ENCODE measurements around the gene CD44. TPM values are rescaled to one million over a fixed set of nuclear protein-coding genes. Genes with fewer than 3 reads are reported as not detected.

Gene CD44
- total RNA-seq, 4 donors from 2014 or later, result 135 to 636 (median 397) TPM

DNA sequence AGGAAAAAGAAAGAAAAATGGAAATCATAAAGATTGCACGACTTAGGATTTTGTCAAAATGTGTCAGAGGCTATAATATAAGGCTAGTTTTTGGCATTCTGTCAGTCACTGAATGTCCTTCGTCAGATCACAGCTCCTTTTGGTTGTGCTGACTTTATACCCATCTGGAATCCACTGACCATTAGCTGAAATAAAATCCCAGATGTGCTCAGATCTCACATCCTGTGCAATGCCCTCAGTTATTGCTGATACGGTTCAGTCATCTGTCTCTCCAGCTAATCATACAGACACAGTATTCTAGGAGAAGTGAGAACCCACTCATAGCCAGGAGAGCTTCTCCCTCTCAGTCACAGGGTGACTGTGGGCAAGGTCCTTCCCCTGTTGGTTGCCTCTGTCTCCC, 11.5 kb downstream of the CD44 start:
- no peak for DNase-seq
- TF ChIP-seq CTCF (IDR thresholded peaks at IDR 0.05) (no peak), POLR2A (IDR thresholded peaks at IDR 0.05) (no peak)
- intact Hi-C loops (cut with DNase I; ENCODE audit: low total_unique reads), result no loop called here
- Histone ChIP-seq H3K4me3 (no peak overlapping the region), H3K9me3 (no peaks in the 10 kb centered on the region), H3K27me3 (no peaks in the 10 kb centered on the region), H3K36me3 (no peaks in the 10 kb centered on the region), H3K27ac (peak overlapping the region; percentile 29 to 30), H3K4me1 (peaks cover 0 to 14% of the 10 kb centered on the region in 2 donors)

DNA sequence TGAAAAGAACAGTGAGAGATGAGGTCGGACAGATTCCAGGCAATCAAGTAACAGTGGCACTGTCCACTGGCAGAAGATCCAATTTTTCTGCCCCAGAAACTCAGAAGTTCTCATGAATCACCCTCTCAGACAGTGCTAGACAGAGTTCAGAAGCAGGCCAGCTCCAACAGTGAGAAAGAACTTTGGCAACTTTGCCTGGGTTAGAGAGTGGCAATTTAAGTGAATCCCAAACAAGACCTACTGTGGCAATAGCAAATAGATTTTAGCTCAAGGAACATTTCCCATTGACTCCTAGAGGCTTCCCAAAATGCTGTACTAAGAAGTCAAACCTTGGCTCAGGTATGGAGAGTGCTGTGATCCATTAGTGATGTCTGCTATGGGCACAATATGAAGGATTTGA, 12.3 kb downstream of the CD44 start:
- no peak for DNase-seq
- intact Hi-C loops (cut with DNase I; ENCODE audit: low total_unique reads), result no loop called here
- Histone ChIP-seq H3K36me3 (no peaks in the 10 kb centered on the region), H3K9me3 (no peaks in the 10 kb centered on the region), H3K27ac (peak overlapping the region; percentile 29 to 30), H3K4me1 (peaks cover 0 to 14% of the 10 kb centered on the region in 2 donors), H3K27me3 (no peaks in the 10 kb centered on the region), H3K4me3 (no peak overlapping the region)
- TF ChIP-seq POLR2A (IDR thresholded peaks at IDR 0.05) (no peak), CTCF (IDR thresholded peaks at IDR 0.05) (no peak)

GRCh38 chr11:35151683-35152280, 12.8 kb downstream of the CD44 start:
- no peak for DNase-seq
- Histone ChIP-seq H3K9me3 (no peaks in the 10 kb centered on the region), H3K36me3 (no peaks in the 10 kb centered on the region), H3K4me1 (peaks cover 0 to 14% of the 10 kb centered on the region in 2 donors), H3K27ac (peak overlapping the region; percentile 29 to 30), H3K4me3 (no peak overlapping the region), H3K27me3 (no peaks in the 10 kb centered on the region)
- intact Hi-C loops (cut with DNase I; ENCODE audit: low total_unique reads), result no loop called here
- TF ChIP-seq POLR2A (IDR thresholded peaks at IDR 0.05) (no peak), CTCF (IDR thresholded peaks at IDR 0.05) (no peak)

GRCh38 chr11:35152575-35152974, 13.6 kb downstream of the CD44 start:
- no peaks in the 10 kb centered on the region for H3K36me3 ChIP-seq
- TF ChIP-seq CTCF (IDR thresholded peaks at IDR 0.05) (no peak), POLR2A (IDR thresholded peaks at IDR 0.05) (no peak)
- H3K4me1 ChIP-seq, result peaks cover 0 to 14% of the 10 kb centered on the region in 2 donors
- peak overlapping the region; percentile 28 to 30 for H3K27ac ChIP-seq
- H3K27me3 ChIP-seq, result no peaks in the 10 kb centered on the region
- no peak for DNase-seq
- H3K9me3 ChIP-seq, result no peaks in the 10 kb centered on the region
- H3K4me3 ChIP-seq, result no peak overlapping the region
- intact Hi-C loops (cut with DNase I; ENCODE audit: low total_unique reads), result no loop called here

DNA sequence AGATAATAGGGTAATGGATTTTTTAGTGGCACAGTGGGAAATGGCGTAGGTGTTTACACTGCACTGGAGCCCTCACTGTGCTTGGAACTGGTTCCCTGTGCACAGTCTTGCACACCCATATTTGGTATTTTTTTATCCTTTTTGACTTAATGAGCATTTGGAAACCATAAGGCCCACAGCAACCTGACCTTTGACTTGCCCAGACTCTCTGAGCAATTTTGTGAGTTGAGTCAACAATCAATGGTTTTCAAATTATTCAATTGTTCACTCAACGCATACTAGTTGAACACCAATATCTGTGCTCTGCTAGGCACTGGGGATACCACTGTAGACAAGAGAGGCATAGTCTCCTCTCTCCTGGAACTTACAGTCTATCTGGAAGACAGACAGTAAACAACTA, 14.3 kb downstream of the CD44 start:
- TF ChIP-seq POLR2A (IDR thresholded peaks at IDR 0.05) (no peak), CTCF (IDR thresholded peaks at IDR 0.05) (no peak)
- Histone ChIP-seq H3K36me3 (no peaks in the 10 kb centered on the region), H3K27me3 (no peaks in the 10 kb centered on the region), H3K4me3 (no peak overlapping the region), H3K27ac (peak overlapping the region in 1 of 2 donors; percentile 28), H3K4me1 (peaks cover 0 to 17% of the 10 kb centered on the region in 2 donors), H3K9me3 (no peaks in the 10 kb centered on the region)
- intact Hi-C loops (cut with DNase I; ENCODE audit: low total_unique reads), result no loop called here
- no peak for DNase-seq

Measured in uterus (tissue), 4 donors.